GM19351 (cell line): ENCODE results near the gene TPBGL.
"Not testable (repeated sequence)": the region's sequence is repeated elsewhere in the genome, so short reads cannot be mapped to it uniquely, and the experiment has no call there.

Source experiments
- ATAC-seq: cut with Tn5 transposase; IDR thresholded peaks from one replicate; pipeline ENCODE4 v1.9.1; 2021; ENCODE audit warnings: mild to moderate bottlenecking, moderate library complexity; ENCODE audit not compliant: unreplicated experiment

The TPBGL gene

GRCh38 chr11:75270896-75271418 lies 30.4 kb downstream of the TPBGL start:
- ATAC-seq: no peak

DNA sequence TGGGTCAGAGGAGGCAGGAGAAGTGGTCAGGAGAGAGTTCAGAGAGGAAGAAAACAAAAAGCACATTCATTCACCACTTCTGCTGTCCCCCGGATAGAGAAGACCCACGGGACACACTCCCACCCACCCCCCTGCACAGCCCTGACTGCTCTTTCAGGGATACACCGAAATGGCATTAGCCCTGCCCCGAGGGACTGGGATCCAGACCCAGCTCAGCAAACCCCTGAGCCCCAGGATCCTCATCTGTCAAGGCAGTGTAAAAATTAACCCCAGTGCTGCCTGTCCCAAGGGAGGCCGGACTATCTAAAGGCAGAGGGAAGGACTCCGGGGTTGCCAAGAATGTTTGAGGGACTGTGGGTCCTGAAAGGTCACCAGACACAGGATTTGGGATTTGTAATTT lies 31.2 kb downstream of the TPBGL start:
- ATAC-seq: no peak

DNA sequence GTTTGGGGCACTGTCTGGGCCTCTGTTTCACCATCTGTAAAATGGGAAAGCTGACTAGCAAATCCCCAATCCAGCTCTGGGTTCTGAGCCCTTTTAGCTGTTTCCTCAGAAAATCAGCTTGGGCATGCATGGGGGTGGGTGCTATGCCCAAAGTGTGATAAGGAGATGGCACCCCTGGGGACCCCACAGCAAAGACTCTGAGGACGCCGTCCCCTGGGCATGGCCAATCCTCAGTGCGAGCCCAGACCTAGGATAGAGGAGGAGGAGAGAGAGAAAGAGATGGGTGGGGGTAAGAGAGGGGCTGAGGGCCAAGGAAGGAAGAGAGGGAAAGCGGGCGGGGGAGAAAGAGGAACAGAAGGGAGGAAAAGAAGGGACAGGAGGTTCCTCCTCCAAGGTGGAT lies 31.8 kb downstream of the TPBGL start:
- no peak for ATAC-seq

GRCh38 chr11:75272821-75273301 lies 32.3 kb downstream of the TPBGL start:
- ATAC-seq: no peak

- ATAC-seq: no peak
These were observed 33.1 kb downstream of the TPBGL start for GRCh38 chr11:75273411-75274391.

DNA sequence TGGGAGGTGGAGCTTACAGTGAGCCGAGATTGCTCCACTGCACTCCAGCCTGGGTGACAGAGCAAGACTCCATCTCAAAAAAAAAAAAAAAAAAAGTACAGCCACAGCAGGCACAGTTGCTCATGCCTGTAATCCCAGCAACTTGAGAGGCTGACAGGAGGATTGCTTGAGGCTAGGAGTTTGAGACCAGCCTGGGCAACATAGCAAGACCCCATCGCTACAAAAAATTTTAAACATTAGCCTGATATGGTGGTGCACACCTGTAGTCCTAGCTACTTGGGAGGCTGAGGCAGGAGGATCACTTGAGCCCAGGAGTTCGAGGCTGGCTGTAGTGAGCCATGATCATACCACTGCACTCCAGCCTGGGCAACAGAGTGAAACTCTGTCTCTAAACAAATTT lies 34.1 kb downstream of the TPBGL start:
- ATAC-seq: not testable (repeated sequence)

- no peak for ATAC-seq
These were observed 35.0 kb downstream of the TPBGL start for GRCh38 chr11:75275581-75275980.

DNA sequence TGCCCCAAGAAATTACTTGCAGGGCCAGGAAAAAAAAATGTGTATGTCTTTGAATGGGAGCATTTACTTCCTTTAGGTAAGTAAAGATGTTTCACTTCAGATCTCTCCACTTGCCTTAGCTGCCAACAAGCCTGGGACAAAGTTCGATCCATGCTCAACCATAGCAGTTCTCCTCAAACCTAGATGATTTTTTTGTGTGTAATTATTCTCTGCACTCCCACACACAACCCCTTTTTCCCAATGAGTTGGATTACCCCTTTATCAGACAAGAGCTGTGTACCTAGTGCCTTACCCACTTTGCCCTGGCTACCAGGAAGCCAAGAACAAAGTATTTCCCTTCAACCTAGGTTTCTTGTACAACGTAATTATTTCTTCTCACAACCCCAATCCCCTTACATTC lies 35.6 kb downstream of the TPBGL start:
- ATAC-seq: no peak

- no peak for ATAC-seq
These were observed 36.1 kb downstream of the TPBGL start for GRCh38 chr11:75276686-75277085.

DNA sequence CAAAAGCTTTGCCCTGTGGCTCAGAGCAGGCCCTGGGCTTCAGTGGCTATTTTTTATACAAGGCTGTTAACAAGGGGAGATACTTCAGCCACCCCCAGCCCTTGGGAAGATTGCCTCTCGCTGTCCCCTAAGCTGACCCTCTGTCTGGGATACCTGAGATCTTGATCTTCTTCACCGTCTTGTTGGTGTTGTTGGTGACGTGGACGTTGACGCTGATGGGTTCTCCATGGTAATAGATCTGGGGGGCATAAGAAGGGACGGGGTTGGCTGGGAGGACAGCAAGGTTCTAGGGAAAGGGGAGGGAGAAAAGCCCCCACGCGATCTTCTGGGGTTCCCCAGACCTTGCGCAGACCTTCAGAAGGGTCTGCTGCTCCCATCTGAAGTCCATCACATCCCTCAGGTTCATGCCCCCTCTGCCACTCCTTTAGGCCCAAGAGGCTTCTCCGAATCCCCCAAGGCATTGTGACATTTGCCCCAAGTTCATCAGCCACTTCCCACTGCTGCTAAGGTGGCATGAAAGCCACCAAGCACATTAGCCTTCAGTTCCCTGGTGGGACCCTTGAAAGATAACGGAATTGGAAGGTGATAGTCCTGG lies 36.7 kb downstream of the TPBGL start:
- no peak for ATAC-seq

DNA sequence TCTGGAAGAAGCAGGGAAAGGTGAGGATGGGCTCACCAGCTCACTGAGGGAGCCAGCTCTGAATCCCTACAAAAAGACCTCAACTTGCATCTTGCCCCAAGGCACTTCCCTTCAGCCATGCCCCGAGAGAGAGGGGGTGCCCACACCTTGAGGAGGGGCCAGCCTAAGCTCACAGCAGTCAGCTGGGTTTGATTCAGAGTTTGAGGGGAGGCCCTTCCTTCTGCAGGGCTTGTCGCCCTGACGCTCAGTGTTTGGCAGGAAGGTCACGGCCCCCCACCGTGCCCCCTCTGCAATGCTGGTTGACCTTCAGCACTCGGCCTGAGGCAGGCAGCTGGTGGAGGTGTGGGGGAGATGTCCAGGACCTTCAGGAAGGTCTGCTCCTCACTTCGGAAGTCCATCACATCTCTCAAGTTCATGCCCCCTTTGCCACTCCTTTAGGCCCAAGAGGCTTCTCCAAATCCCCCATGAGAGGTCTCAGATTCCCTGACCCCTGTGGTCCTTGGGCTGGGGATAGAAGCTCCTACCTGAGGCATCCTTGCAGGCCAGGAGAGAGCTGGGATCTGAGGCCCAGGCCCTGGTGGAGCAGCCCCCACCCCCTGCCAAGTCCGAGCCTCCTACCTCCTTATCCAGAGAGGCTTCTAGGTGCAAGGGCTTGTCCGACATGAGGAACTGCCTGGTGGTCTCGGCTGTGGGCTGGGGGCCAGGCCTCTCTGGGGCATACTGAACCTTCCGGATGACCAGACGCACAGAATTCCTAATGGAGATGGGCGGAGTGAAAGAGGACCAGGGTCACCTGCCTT lies 37.6 kb downstream of the TPBGL start:
- no peak for ATAC-seq

DNA sequence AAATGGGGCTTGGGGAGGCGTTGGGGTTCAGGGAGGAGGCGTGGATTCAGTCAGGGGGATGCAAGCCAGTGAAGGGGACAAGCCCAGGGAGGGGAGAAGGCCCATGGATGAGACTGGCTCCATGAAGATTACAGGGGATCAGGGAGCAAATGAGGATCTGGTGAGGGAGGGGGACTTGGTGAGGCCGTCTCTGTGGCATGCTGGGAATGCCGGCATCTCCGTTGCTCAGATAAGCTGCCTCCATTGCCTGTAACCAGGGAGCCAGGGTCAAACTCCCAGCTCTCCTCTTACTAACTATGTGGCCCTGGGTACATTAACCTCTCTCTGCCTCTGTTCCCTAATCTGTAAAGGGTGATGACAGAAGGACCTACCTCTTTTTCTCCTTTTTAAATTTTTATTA lies 38.7 kb downstream of the TPBGL start:
- no peak for ATAC-seq

DNA sequence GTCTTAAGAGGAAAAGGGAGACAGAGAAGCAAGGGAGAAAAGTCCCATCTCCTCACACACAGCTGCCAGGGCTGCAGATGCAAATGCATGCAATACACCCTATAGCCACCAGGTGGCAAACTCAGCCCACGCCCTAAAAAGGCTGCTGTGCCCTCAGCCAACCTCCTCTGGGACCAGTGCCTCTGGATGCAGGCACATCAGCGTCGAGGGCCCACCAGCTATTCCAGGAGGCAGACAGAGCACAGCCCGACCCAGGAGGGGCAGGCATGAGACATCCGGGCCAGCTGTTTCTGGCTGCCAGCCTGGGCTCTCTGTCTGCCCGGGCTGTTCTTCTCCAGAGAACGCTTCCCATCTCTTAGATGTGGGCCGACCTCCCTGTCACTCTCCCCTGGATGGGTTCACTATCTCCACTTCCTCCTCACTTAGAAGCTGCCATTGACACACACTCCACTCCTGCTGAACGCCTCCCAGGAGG lies 39.7 kb downstream of the TPBGL start:
- no peak for ATAC-seq

GRCh38 chr11:75280770-75281468 lies 40.3 kb downstream of the TPBGL start:
- ATAC-seq: no peak

GRCh38 chr11:75281469-75282095 lies 41.0 kb downstream of the TPBGL start:
- no peak for ATAC-seq

GRCh38 chr11:75283391-75283931 lies 42.9 kb downstream of the TPBGL start:
- ATAC-seq: no peak

DNA sequence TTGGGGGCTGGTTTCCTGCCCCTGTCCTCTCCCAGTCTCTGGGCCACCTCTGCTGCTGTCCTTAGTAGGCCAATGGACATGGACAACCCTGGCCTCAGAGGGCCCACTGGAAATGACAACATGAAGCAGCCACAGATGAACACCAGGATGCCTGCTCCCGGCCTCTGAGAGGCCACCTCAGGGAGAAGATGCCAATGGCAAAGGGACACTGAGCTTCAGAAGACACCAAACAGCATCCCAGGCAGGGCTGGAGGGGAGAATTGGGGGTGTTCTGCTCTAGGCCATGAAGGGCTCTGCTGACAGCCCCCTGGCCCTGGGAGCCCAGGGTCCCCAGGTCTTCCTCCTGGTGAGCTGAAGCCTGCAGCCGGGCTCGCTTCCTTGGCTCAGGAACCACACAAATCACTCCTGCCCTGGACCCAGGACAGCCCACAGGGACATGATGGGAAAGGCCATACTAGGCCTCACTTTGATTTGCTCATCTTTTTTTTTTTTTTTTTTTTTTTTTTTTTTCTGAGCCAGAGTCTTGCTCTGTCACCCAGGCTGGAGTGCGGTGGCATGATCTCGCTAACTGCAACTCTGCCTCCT lies 45.3 kb downstream of the TPBGL start:
- ATAC-seq: no peak

DNA sequence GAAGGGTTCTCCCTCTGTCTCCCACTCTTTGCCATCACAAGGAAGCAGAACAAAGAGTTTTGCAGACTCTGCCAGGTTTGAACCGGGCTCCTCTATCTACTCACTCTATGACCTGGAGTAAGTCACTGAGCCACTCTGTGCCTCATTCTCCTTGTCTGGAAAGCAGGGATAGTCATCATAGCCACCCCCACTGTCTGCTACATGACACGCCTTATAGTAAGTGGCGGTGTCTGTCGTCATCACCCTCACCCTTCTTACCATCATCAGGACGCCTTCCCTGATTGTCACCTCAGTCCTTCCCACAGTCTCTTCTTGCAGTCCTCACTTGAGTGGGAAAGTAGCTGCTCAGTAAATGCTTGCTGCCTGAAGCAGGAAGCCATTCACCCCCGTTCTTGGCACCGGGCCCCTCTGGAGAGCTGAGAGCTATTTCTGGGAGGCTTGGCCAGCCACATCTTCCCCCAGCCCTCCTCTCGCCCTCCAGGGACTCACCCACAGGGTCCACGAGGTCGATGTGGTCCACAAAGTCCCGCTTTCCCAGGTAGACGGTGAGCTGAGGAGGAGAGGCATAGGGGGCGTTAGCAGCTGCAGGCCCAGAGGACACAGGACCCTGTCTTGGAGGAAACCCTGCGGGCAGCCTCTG lies 46.4 kb downstream of the TPBGL start:
- ATAC-seq: no peak

- no peak for ATAC-seq
These were observed 47.0 kb downstream of the TPBGL start for GRCh38 chr11:75287579-75287978.
